GM19395 (cell line): ENCODE data around the gene SCARB1.
A peak's percentile ranks its signal among the peaks of the same experiment; 100 is the strongest.

ENCODE experiments used
- ATAC-seq: cut with Tn5 transposase; IDR thresholded peaks from one replicate; pipeline ENCODE4 v1.9.1; 2021; ENCODE audit warnings: mild to moderate bottlenecking, moderate library complexity; ENCODE audit not compliant: unreplicated experiment

SCARB1 gene

GRCh38 chr12:124804011-124804621 lies 59.5 kb downstream of the SCARB1 start:
- no peak for ATAC-seq

GRCh38 chr12:124802361-124802760 lies 61.3 kb downstream of the SCARB1 start:
- no peak for ATAC-seq

GRCh38 chr12:124800506-124800905 lies 63.2 kb downstream of the SCARB1 start:
- no peak for ATAC-seq

GRCh38 chr12:124797321-124797720 lies 66.3 kb downstream of the SCARB1 start:
- no peak for ATAC-seq

- no peak for ATAC-seq
Measured at GRCh38 chr12:124796303-124796960, 67.2 kb downstream of the SCARB1 start.

- ATAC-seq = peak; percentile 77
Measured at GRCh38 chr12:124795081-124795948, 68.3 kb downstream of the SCARB1 start.

GRCh38 chr12:124792961-124793441 lies 70.7 kb downstream of the SCARB1 start:
- ATAC-seq = no peak

GRCh38 chr12:124792156-124792555 lies 71.5 kb downstream of the SCARB1 start:
- ATAC-seq = no peak

GRCh38 chr12:124790650-124791400 lies 72.8 kb downstream of the SCARB1 start:
- no peak for ATAC-seq

- ATAC-seq = no peak
Measured at GRCh38 chr12:124788936-124789555, 74.6 kb downstream of the SCARB1 start.

GRCh38 chr12:124786061-124786964 lies 77.4 kb downstream of the SCARB1 start:
- no peak for ATAC-seq

- no peak for ATAC-seq
Measured at GRCh38 chr12:124784871-124785572, 78.6 kb downstream of the SCARB1 start.

- ATAC-seq = no peak
Measured at GRCh38 chr12:124783087-124783486, 80.6 kb downstream of the SCARB1 start.

- no peak for ATAC-seq
Measured at GRCh38 chr12:124782132-124782531, 81.5 kb downstream of the SCARB1 start.

GRCh38 chr12:124780752-124781685 lies 82.6 kb downstream of the SCARB1 start:
- no peak for ATAC-seq

GRCh38 chr12:124780336-124780735 lies 83.3 kb downstream of the SCARB1 start:
- no peak for ATAC-seq
